HepG2 (cell line): Measurements from ENCODE around the gene C12orf60. TPM values are rescaled to one million over a fixed set of nuclear protein-coding genes. Genes with fewer than 3 reads are reported as not detected.

Experiments used
- ARID3A ChIP-seq: IDR thresholded peaks from 2 replicates; pipeline ENCODE4 v1.6.1; 2012; ENCODE audit warnings: low read depth, low read length, improper control_type of control experiment
- ASH2L ChIP-seq: fragments of 300-600, 200-600 bp; sonication (generic); IDR thresholded peaks from 2 replicates; pipeline ENCODE4 v1.7.0; 2017; ENCODE audit warnings: low read depth, mild to moderate bottlenecking, moderate library complexity, mixed read lengths, low read length; ENCODE audit not compliant: insufficient read length
- BHLHE40 ChIP-seq: IDR thresholded peaks from 2 replicates; pipeline ENCODE4 v1.6.1; 2011; ENCODE audit warnings: low read length, improper control_type of control experiment
- CREM ChIP-seq, 2 experiments: sonication (generic) in 1 of 2; formaldehyde crosslinking in 1 of 2; IDR thresholded peaks; 2 replicates each; pipeline versions ENCODE4 v1.4.0 to v1.6.1; 2016 to 2020; ENCODE audit warnings: antibody characterized with exemption in 1 of 2, mild to moderate bottlenecking in 1 of 2, missing genetic modification reagents in 1 of 2
- E2F2 ChIP-seq: sonication (generic); formaldehyde crosslinking; IDR thresholded peaks from 2 replicates; pipeline ENCODE4 v1.4.0; 2020; ENCODE audit warnings: missing genetic modification reagents, borderline replicate concordance
- KAT7 ChIP-seq: IDR thresholded peaks from 2 replicates; pipeline ENCODE4 v1.6.1; 2018; ENCODE audit warnings: borderline replicate concordance, missing compliant biosample characterization
- MXD1 ChIP-seq: sonication (generic); formaldehyde crosslinking; IDR thresholded peaks from 2 replicates; pipeline ENCODE4 v1.4.0; 2020; ENCODE audit warnings: mild to moderate bottlenecking, missing genetic modification reagents
- NFE2L2 ChIP-seq: fragments of 150-350 bp; IDR thresholded peaks from 2 replicates; pipeline ENCODE4 v1.6.1; 2014; ENCODE audit warnings: low read length
- NR0B2 ChIP-seq: sonication (generic); formaldehyde crosslinking; IDR thresholded peaks from 2 replicates; pipeline ENCODE4 v1.4.0; 2020; ENCODE audit warnings: mild to moderate bottlenecking, missing genetic modification reagents
- NR2C2 ChIP-seq: sonication (generic); formaldehyde crosslinking; IDR thresholded peaks from 2 replicates; pipeline ENCODE4 v1.4.0; 2020; ENCODE audit warnings: missing genetic modification reagents, mild to moderate bottlenecking, moderate library complexity, borderline replicate concordance
- SNAI1 ChIP-seq: sonication (generic); formaldehyde crosslinking; IDR thresholded peaks from 2 replicates; pipeline ENCODE4 v1.5.0; 2020; ENCODE audit warnings: mild to moderate bottlenecking, missing genetic modification reagents, borderline replicate concordance
- SRF ChIP-seq: IDR thresholded peaks from 2 replicates; pipeline ENCODE4 v1.6.1; 2011; ENCODE audit warnings: mild to moderate bottlenecking, low read depth, low read length, moderate library complexity
- TEAD3 ChIP-seq: optimal IDR thresholded peaks from 2 replicates; pipeline ENCODE3; 2016; ENCODE audit warnings: borderline replicate concordance
- ZNF468 ChIP-seq: sonication (generic); formaldehyde crosslinking; IDR thresholded peaks from 2 replicates; pipeline ENCODE4 v1.8.0; 2022; ENCODE audit warnings: mild to moderate bottlenecking, moderate library complexity, missing genetic modification reagents
- ZNF609 ChIP-seq: sonication (generic); formaldehyde crosslinking; IDR thresholded peaks from 2 replicates; pipeline ENCODE4 v1.4.0; 2020; ENCODE audit warnings: mild to moderate bottlenecking, missing genetic modification reagents, borderline replicate concordance
- polyA plus RNA-seq, 8 experiments: library from polyadenylated mRNA; depleted of rRNA in 3 of 8; stranded (reverse) in 7 of 8; unstranded in 1 of 8; fragments of >200 nt; fragmentation: Illumina TruSeq in 4 of 8; extraction: Trizol in 4 of 8; gene quantifications; 2 replicates each; pipeline versions ENCODE4 v1.2.1 to v1.2.3, GENCODE V29; 2011 to 2016; ENCODE audit warnings: low read depth in 4 of 8, missing spikeins in 1 of 8, mixed read lengths in 1 of 8; ENCODE audit not compliant: insufficient read depth in 1 of 8
- total RNA-seq, 5 experiments: library from RNA; depleted of rRNA; stranded (reverse); fragments of >200 nt; fragmentation: Illumina TruSeq; extraction: Trizol; gene quantifications; 2 replicates each; pipeline ENCODE4 v1.2.3, GENCODE V29; 2016; ENCODE audit warnings: low read depth in 1 of 5

C12orf60 gene
- total and polyA plus RNA-seq, 2 of the 13 experiments (the other 11 are each of a cell fraction or from before 2014, with no cell fraction given): 0.55 to 1.4 TPM

GRCh38 chr12:14770496-14771461 is 32.7 kb upstream of the C12orf60 start (continued):
- no peak; the same call in 1 of the 2 replicates for TF ChIP-seq BHLHE40
- 0 out of 2 replicates have a peak, but pooled peaks have one; percentile 32 for TF ChIP-seq KAT7
- 0 out of 2 replicates have a peak, but pooled peaks have one; percentile 35 for TF ChIP-seq MXD1 (CRISPR knock-in tag)
- peak; percentile 94; the same call in 1 of the 2 replicates for TF ChIP-seq SNAI1
- TF ChIP-seq ASH2L: peak; percentile 71
- peak; percentile 22 for TF ChIP-seq TEAD3 (CRISPR knock-in tag)
- no peak; the same call in 1 of the 2 replicates for TF ChIP-seq ARID3A
- TF ChIP-seq E2F2 (CRISPR knock-in tag): no peak
- TF ChIP-seq NR0B2 (CRISPR knock-in tag): peak; percentile 80; the same call in 1 of the 2 replicates
- TF ChIP-seq ZNF609: peak; percentile 51; the same call in 1 of the 2 replicates
- 0 out of 2 replicates have a peak, but pooled peaks have one; percentile 3 for TF ChIP-seq CREM (IDR thresholded peaks at IDR 0.05)
- TF ChIP-seq CREM (CRISPR knock-in tag; IDR thresholded peaks at IDR 0.05): no peak
- TF ChIP-seq ZNF468: no peak
- TF ChIP-seq NFE2L2: no peak
- TF ChIP-seq SRF: no peak
- no peak for TF ChIP-seq NR2C2
